SH-SY5Y (cell line): ENCODE measurements around the gene PARP14.

Experiments used
- GATA2 ChIP-seq: IDR thresholded peaks from 2 replicates; pipeline ENCODE4 v1.6.1; 2011; ENCODE audit warnings: mild to moderate bottlenecking, low read depth, low read length
- GATA3 ChIP-seq: IDR thresholded peaks from 2 replicates; pipeline ENCODE4 v1.6.1; 2011; ENCODE audit warnings: low read depth, mild to moderate bottlenecking, low read length, moderate library complexity

PARP14 gene

DNA sequence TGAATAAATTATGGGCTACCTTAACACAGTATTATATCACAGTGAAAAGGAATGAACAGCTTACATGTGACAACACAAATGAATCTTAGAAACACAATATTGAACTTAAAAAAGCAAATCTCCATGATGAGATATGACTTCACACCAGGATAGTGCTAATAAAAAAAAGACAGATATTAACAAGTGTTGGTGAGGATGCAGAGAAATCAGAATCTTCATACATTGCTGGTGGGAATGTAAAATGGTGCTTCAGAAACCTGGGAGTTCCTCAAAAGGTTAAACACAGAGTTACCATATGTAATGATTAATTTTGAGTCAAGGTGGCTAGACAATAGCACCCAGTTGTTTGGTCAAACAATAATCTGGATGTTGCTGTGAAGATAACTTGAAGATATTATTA is 61.6 kb downstream of the PARP14 start:
- TF ChIP-seq GATA3 (no peak), GATA2 (no peak)

DNA sequence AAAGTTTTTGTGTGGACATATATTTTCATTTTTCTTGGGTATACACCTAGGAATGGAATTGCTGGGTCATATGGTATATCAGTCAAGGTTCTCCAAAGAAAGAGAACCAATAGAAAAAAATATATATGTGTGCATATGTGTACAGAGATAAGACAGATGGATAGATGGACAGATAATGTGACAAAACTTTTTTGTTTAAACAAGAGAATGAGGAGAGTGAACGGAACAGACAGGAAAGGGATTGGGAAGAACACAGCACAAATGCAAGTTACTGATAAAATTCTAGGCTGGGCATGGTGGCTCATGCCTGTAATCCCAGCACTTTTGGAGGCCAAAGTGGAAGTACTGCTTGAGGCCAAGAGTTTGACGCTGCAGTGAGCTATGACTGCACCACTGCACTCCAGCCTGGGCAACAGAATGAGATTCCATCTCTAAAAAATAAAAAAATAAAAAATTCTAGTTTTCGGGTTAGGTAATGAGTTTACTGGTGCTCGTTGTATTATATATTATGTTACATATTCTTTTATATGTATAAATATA is 63.0 kb downstream of the PARP14 start:
- no peak for TF ChIP-seq GATA2
- no peak for TF ChIP-seq GATA3

DNA sequence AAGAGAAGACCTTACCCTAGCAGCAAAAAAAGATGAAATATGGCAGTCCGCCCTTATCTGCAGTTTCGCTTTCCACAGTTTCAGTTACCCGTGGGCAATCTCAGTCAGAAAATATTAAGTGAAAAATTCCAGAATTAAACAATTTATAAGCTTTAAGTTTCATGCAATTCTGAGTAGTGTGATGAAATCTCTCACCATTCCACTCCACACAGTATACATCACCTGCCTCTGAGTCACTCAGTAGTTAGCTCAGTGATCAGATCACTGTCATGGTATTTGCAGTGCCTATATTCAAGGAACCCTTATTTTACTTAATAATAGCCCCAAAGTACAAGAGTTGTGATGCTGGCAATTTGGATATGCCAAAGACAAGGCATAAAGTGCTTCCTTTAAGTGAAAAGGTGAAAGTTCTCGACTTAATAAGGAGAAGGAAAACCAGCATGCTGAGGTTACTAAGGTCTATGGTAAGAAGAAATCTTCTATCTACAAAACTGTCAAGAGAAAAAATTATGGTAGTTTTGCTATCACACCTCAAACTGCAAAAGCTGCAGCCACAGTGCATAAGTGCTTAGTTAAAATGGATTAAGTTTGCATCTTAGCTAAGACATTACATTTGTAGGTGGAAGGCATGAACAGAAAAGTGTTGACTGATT is 64.9 kb downstream of the PARP14 start:
- no peak for TF ChIP-seq GATA3
- no peak for TF ChIP-seq GATA2

DNA sequence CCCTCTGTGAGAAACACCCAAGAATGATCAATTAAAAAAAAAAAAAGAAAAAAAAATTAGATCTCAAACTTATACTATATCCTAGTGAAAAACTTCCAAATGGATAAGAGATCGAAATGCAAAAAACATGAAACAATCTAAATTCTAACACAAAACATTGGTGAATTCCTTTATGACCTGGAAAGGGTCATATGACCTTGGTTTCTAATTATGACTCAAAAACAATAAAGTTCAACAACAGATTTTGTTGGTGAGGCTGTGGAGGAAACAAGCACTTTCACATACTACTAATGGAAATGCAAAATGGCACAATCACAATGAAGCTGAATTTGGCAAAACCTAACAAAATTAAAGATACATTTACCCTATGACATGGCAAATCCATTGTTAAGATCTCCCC is 67.7 kb downstream of the PARP14 start:
- TF ChIP-seq GATA3 (no peak), GATA2 (no peak)

DNA sequence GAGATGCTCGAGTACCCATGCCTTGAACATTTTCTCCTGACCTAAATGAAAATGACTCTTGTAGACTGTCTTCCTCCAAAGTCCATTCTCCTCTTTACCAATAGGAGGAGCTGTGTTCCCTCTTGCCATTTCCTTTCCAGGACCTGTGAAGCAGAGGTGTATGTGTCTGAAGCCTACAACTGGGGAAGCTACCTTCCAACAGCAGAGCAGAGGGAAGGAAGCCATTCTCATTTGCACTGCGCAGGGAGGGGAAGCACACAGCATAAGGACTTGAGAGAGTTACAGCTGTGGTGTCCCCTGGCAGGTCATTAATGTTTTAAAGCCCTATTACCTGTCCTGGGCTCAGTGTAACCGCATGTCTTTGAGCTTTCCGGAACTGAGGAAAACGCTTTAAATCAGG is 74.3 kb downstream of the PARP14 start:
- TF ChIP-seq GATA3 (no peak), GATA2 (no peak)

DNA sequence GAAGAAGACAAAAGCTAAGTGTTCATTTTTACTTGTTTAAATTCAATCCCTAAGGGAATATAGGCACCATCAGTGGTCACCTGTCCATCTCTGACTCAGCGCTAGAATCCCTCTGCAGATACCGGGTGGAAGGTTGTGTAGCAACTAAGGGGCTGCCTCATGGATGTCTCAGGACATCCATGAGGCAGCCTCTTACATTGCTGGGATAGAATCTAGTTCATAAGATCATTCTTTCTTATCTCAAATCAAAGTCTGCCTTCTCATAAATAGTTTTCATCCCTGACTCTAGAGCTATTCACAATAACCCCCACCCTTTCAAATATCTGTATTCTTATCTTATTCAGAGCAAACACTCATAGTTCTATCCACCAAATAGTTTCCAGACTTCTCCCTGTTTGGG is 74.9 kb downstream of the PARP14 start:
- TF ChIP-seq GATA3 (no peak), GATA2 (no peak)

DNA sequence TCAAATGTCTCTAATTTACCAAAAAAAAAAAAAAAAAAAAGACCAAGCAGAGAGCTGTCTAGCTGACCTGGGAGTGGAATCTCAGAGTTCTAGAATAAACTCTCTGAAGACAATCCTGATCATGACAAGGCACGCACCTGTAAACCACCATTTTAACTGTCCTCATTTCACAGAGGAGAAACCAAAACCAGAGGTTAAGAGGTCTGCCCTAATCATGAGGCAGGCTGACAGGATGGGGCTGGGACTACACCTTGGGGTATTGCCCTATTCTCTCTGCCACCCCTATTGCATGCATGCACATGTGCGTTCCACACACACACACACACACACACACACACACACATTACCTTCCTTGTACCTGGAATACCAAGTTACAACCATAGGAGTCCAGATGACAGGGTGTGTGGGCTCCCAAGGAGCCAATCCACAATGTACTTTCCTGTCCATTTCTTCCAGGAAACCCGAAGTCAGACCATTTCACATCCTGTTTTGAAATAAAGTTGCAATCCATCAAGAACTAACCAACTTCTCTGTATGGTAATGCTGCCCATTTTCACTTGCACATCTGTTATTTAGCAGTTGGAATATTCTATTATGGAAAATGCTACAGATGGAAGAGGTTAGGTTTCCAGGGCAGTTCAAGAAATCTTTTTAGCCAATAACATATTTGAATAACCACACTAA is 78.4 kb downstream of the PARP14 start:
- no peak for TF ChIP-seq GATA3
- TF ChIP-seq GATA2, result no peak

DNA sequence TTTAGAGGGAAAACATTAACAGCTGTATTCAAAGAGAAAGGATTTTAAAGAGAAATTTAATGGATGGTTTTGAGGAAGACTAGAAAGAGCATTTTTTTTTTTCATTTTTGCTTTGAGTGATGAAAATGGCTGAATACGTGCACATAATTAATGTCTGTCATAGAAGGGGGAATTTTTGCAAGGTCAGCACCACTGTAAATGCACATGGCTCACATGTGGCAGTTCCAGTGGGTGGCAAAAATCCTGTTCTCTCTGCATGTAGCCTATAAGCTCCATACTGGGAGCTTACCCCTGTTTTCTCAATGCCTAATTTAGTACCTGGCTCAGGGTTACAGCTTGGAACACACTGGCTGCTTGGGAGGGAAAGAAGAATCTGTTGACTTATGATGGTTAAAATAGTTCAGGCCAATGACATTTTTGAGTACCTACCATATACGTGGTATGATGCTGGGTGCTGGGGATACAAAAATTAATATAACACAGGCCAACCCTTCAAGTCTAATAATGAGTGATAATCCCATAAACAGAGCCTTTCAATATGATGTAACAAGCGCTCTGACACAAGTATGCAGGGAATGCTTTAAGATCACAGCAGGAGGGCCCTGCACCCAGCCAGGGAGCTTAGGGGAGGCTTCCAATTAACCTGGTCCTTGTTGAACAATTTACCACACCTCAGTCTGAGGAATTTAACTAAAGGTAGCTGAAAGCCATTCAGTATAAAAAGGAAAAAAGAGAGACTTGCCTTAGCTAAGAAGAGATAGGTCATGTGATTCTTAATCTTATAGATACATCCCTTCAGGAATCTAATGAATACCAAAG is 80.0 kb downstream of the PARP14 start:
- TF ChIP-seq GATA2, result no peak
- no peak for TF ChIP-seq GATA3

DNA sequence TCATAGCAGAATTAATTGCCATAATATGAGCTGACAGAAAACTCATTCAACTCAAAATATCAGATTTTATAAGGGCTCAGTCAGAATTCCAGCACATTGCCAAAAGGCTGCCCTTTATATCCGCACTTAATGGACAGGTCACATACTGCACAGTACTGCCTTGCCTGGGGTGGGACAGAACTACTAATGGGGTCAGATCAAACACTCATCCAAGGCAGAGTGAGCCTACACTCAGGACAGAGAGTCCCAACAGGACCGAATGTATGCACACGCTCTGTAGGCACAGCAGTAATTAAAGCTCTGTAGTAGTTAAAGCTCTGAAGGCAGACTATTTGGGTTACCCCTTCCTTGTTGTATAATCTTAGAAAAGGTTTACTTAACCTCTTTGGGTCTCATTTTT is 85.8 kb downstream of the PARP14 start:
- TF ChIP-seq GATA2, result no peak
- TF ChIP-seq GATA3, result no peak

DNA sequence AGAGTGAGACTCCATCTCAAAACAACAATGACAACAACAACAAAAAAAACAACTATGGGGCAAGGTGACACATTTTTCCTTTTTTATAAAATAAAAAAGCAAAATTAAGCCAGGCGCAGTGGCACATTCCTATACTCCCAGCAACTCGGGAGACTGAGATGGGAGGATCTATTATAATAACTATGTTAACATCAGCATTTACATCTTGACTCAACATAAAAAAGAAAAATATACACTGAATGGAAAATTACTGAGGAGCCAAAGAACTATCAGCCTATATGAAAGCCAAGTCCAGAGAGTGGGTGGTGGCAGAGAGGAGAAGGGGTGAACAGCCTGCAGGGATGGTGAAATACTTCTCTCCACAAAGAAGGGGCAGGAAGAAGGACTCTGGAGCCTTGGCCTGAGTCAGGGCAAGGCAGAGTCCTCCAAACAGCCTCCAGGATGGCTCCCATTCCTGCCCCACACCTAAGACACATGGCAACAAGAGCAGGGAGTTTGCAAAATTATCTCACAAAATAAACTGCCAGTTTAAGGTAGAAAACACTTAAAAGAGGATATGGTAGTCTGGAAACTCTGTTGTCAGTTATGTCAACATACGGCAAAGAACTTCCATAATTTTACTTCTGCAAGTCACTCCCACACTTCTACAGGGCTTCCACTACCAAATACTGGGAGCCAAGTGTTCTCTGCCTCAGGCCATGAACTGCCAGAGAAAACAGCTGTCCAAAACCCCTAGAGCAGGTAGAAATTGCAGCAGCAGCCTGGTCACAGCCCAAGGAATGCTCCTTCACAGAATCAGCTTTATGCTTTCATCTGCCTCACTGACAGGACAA is 87.1 kb downstream of the PARP14 start:
- no peak for TF ChIP-seq GATA3
- no peak for TF ChIP-seq GATA2

DNA sequence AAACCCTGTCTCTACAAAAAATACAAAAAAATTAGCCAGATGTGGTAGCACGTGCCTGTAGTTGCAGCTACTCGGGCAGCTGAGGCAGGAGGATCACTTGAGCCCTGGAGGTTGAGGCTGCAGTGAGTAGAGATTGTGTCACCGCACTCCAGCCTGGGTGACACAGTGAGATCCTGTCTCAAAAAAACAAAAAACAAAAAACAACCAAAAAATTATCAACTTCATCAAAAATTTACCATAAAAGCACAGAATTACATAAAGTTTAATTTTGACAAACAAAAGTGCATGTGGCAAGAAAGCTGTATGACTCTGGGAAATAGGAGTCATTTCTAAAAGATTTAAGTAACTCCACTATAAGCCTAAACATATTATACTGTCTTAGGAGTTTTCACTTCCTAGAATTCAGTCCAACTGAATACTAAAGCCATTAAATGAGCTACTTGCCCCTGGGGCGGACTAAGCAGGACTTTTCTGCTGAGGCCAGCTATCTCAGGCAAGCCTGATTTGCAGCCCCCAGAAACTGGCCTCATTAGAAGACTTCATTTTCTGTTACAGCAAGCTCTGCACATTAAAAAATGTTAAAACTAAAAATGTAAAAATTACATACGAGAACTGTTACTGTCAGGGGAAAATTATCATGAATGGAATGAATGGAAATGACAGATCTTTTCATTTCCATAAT is 90.0 kb downstream of the PARP14 start:
- no peak for TF ChIP-seq GATA2
- no peak for TF ChIP-seq GATA3

DNA sequence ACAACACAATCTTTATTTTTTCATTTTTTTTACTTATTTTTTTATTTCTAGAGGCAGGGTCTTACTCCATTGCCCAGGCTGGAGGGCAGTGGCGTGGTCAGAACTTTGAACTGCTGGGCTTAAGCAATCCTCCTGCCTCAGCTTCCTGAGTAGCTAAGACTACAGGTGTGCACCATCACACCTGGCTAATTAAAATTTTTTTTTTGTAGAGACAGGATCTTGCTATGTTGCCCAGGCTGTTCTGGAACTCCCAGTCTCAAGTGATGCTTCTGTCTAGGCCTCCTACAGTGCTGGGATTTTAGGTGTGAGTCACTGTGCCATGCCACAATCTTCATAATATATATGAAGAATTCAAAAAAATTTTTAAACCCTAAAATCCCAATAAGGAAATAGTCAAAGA is 92.2 kb downstream of the PARP14 start:
- no peak for TF ChIP-seq GATA3
- no peak for TF ChIP-seq GATA2

DNA sequence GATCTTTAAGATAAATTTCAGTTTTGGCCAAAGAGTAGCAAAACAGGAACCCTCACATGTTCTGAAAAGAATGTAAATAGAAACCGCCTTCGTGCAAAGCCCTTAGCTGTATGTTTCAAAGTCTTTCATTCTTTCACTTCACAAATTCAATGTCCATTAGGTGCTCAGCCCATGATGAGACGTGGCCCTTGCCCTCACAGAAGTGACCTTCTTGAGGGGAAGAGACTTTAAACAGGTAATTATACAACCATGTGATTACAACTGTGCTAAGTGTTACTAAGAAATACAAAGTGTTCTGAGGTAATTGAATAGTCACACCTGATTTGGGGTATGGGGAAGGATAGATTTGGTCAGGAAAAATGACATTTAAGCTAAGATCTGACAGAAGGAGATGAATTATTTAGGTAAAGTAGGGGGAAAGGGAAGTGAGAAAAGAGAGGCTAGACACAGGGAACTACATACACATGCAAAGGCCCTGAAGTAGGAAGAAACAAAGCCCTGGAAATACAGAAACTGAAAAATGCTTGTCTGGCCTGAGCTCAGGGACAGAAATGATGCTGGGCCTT is 93.4 kb downstream of the PARP14 start:
- no peak for TF ChIP-seq GATA3
- no peak for TF ChIP-seq GATA2

DNA sequence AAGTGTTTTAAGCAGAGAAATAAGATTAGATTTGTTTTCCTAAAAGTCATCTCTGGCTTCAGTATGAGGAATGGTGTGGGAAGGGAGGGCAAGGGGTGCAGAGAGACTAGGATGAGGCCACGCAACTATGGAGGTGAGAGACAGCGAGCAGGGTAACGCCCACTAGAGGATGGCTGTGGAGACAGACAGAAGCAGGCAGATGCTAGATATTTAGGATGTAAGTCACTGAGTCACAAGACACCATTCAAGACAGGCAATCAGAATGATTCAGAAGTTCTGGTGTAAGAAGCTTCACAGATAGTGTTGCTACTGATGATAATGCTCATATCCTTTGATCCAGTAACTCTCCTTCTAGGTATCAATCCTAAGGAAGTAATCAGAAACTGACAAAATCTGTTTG is 93.9 kb downstream of the PARP14 start:
- TF ChIP-seq GATA3 (no peak), GATA2 (no peak)
